ENCODE data around the gene OSBPL2. TPM values are rescaled to one million over a fixed set of nuclear protein-coding genes. Genes with fewer than 3 reads are reported as not detected.

Gene OSBPL2
- total and polyA plus RNA-seq, 2 donors (not counting 1 experiment from before 2014, with no cell fraction given) = 28.1 to 74.3 TPM

GRCh38 chr20:62337558-62338293, 99.4 kb downstream of the OSBPL2 start:
- no peaks in the 10 kb centered on the region for H3K79me2 ChIP-seq (ENCODE audit: control insufficient read depth, insufficient read depth, low read length)
- peak overlapping the region in 3 of 5 experiments; percentile 5 to 28 (median 18) for H3K4me3 ChIP-seq (ENCODE audit: control extremely low read depth in 1 of 5, extremely low read depth in 1 of 5, insufficient read depth in 1 of 5, low read depth in 2 of 5, low read length in 4 of 5)
- no peaks in the 10 kb centered on the region for H4K20me1 ChIP-seq (ENCODE audit: control insufficient read depth, insufficient read depth, low read length, poor library complexity, severe bottlenecking)
- intact Hi-C loops (cut with micrococcal nuclease) = loop anchor here (2.0 to 5.0 kb wide), 2 partner anchors 29 to 50 kb away; partner anchors contain the start of genes LAMA5 and RPS21
- WGBS (ENCODE audit: insufficient coverage) = 9% methylated on average over 34 of the region's 34 CpGs
- peak overlapping the region; percentile 82 for H3K4me2 ChIP-seq (replicated peaks; ENCODE audit: low read depth, low read length, poor library complexity, severe bottlenecking)
- H3K27me3 ChIP-seq (replicated peaks in 1 of 4; ENCODE audit: control extremely low read depth in 1 of 4, control insufficient read depth in 3 of 4, insufficient read depth in 4 of 4, low read length in 3 of 4) = no peaks in the 10 kb centered on the region
- peak; percentile 68 for ATAC-seq (ENCODE audit: low read depth)
- H2AFZ ChIP-seq (ENCODE audit: insufficient read depth, low read depth, low read length, poor library complexity, severe bottlenecking) = no peak overlapping the region
- H3K9me3 ChIP-seq (ENCODE audit: control extremely low read depth in 1 of 3, control insufficient read depth in 2 of 3, insufficient read depth in 1 of 3, low read length in 2 of 3) = peaks cover 0 to 18% (median 0%) of the 10 kb centered on the region in 3 donors
- H3K4me1 Mint-ChIP-seq = peaks cover 47% of the 10 kb centered on the region
- TF ChIP-seq, protein P1, sequence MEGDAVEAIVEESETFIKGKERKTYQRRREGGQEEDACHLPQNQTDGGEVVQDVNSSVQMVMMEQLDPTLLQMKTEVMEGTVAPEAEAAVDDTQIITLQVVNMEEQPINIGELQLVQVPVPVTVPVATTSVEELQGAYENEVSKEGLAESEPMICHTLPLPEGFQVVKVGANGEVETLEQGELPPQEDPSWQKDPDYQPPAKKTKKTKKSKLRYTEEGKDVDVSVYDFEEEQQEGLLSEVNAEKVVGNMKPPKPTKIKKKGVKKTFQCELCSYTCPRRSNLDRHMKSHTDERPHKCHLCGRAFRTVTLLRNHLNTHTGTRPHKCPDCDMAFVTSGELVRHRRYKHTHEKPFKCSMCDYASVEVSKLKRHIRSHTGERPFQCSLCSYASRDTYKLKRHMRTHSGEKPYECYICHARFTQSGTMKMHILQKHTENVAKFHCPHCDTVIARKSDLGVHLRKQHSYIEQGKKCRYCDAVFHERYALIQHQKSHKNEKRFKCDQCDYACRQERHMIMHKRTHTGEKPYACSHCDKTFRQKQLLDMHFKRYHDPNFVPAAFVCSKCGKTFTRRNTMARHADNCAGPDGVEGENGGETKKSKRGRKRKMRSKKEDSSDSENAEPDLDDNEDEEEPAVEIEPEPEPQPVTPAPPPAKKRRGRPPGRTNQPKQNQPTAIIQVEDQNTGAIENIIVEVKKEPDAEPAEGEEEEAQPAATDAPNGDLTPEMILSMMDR (IDR thresholded peaks at IDR 0.05) = no peak
- TF ChIP-seq EZH2 (IDR thresholded peaks at IDR 0.05; ENCODE audit: borderline replicate concordance, insufficient read depth, low read depth, low read length, poor library complexity, severe bottlenecking) = no peak
- H3K36me3 ChIP-seq (replicated peaks in 1 of 2; ENCODE audit: control extremely low read depth in 1 of 2, control insufficient read depth in 1 of 2, extremely low read depth in 1 of 2, insufficient read depth in 2 of 2, low read length in 1 of 2) = peaks cover 0 to 13% of the 10 kb centered on the region in 2 experiments
- H3K9me3 Mint-ChIP-seq (ENCODE audit: insufficient read depth) = peaks cover 3% of the 10 kb centered on the region
- H3K27me3 Mint-ChIP-seq = no peaks in the 10 kb centered on the region
- ChIA-PET CTCF (interaction anchor here (0.8 to 1.1 kb wide), 3 partner anchors 30 to 45 kb away, joined by 3 read pairs; partner anchors contain the start of gene LAMA5), POLR2A (interaction anchor here (1.0 to 4.6 kb wide), 3 partner anchors 30 to 49 kb away, joined by 4 to 43 read pairs (median 5); partner anchors contain the start of genes LAMA5 and RPS21)
- peak overlapping the region; percentile 93 for H3K27ac Mint-ChIP-seq
- peak overlapping the region; percentile 86 to 87 for H3K27ac ChIP-seq (ENCODE audit: low read length in 2 of 2)
- H3K4me3 Mint-ChIP-seq = peak overlapping the region; percentile 77
- peak; percentile 88 for DNase-seq
- H3K4me1 ChIP-seq (ENCODE audit: control insufficient read depth in 2 of 2, insufficient read depth in 2 of 2, low read length in 2 of 2) = peaks cover 53 to 62% of the 10 kb centered on the region in 2 donors
- H3K9ac ChIP-seq (ENCODE audit: low read length) = peak overlapping the region; percentile 13

DNA sequence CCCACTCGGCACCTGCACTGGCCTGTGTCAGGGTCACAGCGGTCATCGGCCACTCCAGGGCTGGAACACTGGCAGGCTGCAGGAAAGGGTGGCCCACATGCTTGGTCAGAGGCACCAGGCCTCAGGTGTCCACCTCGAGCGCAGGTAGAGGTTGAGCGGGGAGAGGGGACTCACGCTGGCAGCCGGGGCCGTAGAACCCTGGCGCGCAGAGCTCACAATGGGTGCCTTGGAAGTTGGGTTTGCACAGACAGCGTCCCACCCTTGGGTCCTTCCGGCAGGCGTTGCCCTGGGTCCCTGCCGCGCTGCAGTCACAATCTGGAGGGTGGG, 99.9 kb downstream of the OSBPL2 start:
- ATAC-seq (ENCODE audit: low read depth) (no peak), DNase-seq (no peak)
- Histone ChIP-seq H3K79me2 (ENCODE audit: control insufficient read depth, insufficient read depth, low read length) (no peaks in the 10 kb centered on the region), H4K20me1 (ENCODE audit: control insufficient read depth, insufficient read depth, low read length, poor library complexity, severe bottlenecking) (no peaks in the 10 kb centered on the region), H3K9me3 (ENCODE audit: control extremely low read depth in 1 of 3, control insufficient read depth in 2 of 3, insufficient read depth in 1 of 3, low read length in 2 of 3) (peaks cover 0 to 18% (median 0%) of the 10 kb centered on the region in 3 donors), H3K4me3 (ENCODE audit: control extremely low read depth in 1 of 5, extremely low read depth in 1 of 5, insufficient read depth in 1 of 5, low read depth in 2 of 5, low read length in 4 of 5) (peak overlapping the region in 1 of 5 experiments; percentile 68), H3K27ac (ENCODE audit: low read length in 2 of 2) (peak overlapping the region; percentile 86 to 87), H3K4me1 (ENCODE audit: control insufficient read depth in 2 of 2, insufficient read depth in 2 of 2, low read length in 2 of 2) (peaks cover 53 to 62% of the 10 kb centered on the region in 2 donors), H3K4me2 (replicated peaks; ENCODE audit: low read depth, low read length, poor library complexity, severe bottlenecking) (peak overlapping the region; percentile 82), H3K27me3 (replicated peaks in 1 of 4; ENCODE audit: control extremely low read depth in 1 of 4, control insufficient read depth in 3 of 4, insufficient read depth in 4 of 4, low read length in 3 of 4) (no peaks in the 10 kb centered on the region), H2AFZ (ENCODE audit: insufficient read depth, low read depth, low read length, poor library complexity, severe bottlenecking) (no peak overlapping the region), H3K36me3 (replicated peaks in 1 of 2; ENCODE audit: control extremely low read depth in 1 of 2, control insufficient read depth in 1 of 2, extremely low read depth in 1 of 2, insufficient read depth in 2 of 2, low read length in 1 of 2) (peaks cover 0 to 8% of the 10 kb centered on the region in 2 experiments), H3K9ac (ENCODE audit: low read length) (peak overlapping the region; percentile 13)
- H3K27me3 Mint-ChIP-seq = no peaks in the 10 kb centered on the region
- 74% methylated on average over 11 of the region's 16 CpGs for WGBS (ENCODE audit: insufficient coverage)
- H3K9me3 Mint-ChIP-seq (ENCODE audit: insufficient read depth) = peaks cover 3% of the 10 kb centered on the region
- intact Hi-C loops (cut with micrococcal nuclease) = loop anchor here (2.0 to 5.0 kb wide), 2 partner anchors 29 to 49 kb away; partner anchors contain the start of genes LAMA5 and RPS21
- ChIA-PET POLR2A (interaction anchor here (0.7 to 4.6 kb wide), 4 partner anchors 29 to 456 kb away, joined by 4 to 43 read pairs (median 4); partner anchors contain the start of genes LAMA5 and RPS21), CTCF (interaction anchor here (1.1 to 1.3 kb wide), 2 partner anchors 30 to 48 kb away, joined by 3 read pairs; partner anchors contain the start of gene RPS21)
- H3K27ac Mint-ChIP-seq = peak overlapping the region; percentile 93
- H3K4me1 Mint-ChIP-seq = peaks cover 48% of the 10 kb centered on the region
- TF ChIP-seq, protein P1 (IDR thresholded peaks at IDR 0.05) = no peak
- no peak for TF ChIP-seq EZH2 (IDR thresholded peaks at IDR 0.05; ENCODE audit: borderline replicate concordance, insufficient read depth, low read depth, low read length, poor library complexity, severe bottlenecking)
- H3K4me3 Mint-ChIP-seq = peak overlapping the region; percentile 84
